Measurements from ENCODE around the gene RLF.

The RLF gene

GRCh38 chr1:40245686-40246085 lies 84.5 kb downstream of the RLF start:
- POLR2A ChIA-PET (ENCODE audit: low non-redundant PET) = no interaction called here
- no peak for DNase-seq (ENCODE audit: low spot score)
- no peak overlapping the region for H3K27ac ChIP-seq
- TF ChIP-seq CTCF (conservative IDR thresholded peaks at IDR 0.05; ENCODE audit: low read depth) = no peak
- CTCF ChIA-PET = no interaction called here

- CTCF ChIA-PET = interaction anchor here (0.6 to 0.7 kb wide), 2 partner anchors 83 to 104 kb away, joined by 3 read pairs; no protein-coding TSS in a partner anchor
- DNase-seq (ENCODE audit: low spot score) = no peak
- POLR2A ChIA-PET (ENCODE audit: low non-redundant PET) = no interaction called here
- no peak within 1 kb of the TSS for H3K27ac ChIP-seq
- TF ChIP-seq CTCF (conservative IDR thresholded peaks at IDR 0.05; ENCODE audit: low read depth) = no peak
Observed at GRCh38 chr1:40247655-40248054, 86.5 kb downstream of the RLF start, which contains the start of gene TMCO2. Gene TMCO2, plus strand, starts transcription at chr1:40247937. Its CDS starts 57 bp downstream, at chr1:40247994.

- ChIA-PET POLR2A (ENCODE audit: low non-redundant PET) (no interaction called here), CTCF (no interaction called here)
- no peak overlapping the region for H3K27ac ChIP-seq
- DNase-seq (ENCODE audit: low spot score) = no peak
- TF ChIP-seq CTCF (conservative IDR thresholded peaks at IDR 0.05; ENCODE audit: low read depth) = no peak
Observed at GRCh38 chr1:40248412-40248811, 87.2 kb downstream of the RLF start.

GRCh38 chr1:40251456-40251855 lies 90.3 kb downstream of the RLF start:
- ChIA-PET POLR2A (ENCODE audit: low non-redundant PET) (no interaction called here), CTCF (no interaction called here)
- H3K27ac ChIP-seq = no peak overlapping the region
- DNase-seq (ENCODE audit: low spot score) = no peak
- no peak for TF ChIP-seq CTCF (conservative IDR thresholded peaks at IDR 0.05; ENCODE audit: low read depth)

GRCh38 chr1:40252601-40253000 lies 91.4 kb downstream of the RLF start:
- no peak overlapping the region for H3K27ac ChIP-seq
- ChIA-PET CTCF (no interaction called here), POLR2A (ENCODE audit: low non-redundant PET) (no interaction called here)
- no peak for TF ChIP-seq CTCF (conservative IDR thresholded peaks at IDR 0.05; ENCODE audit: low read depth)
- DNase-seq (ENCODE audit: low spot score) = no peak

GRCh38 chr1:40255231-40255630 lies 94.0 kb downstream of the RLF start:
- ChIA-PET POLR2A (ENCODE audit: low non-redundant PET) (no interaction called here), CTCF (interaction anchor here (1.2 kb wide), 1 partner anchor 60 kb away, joined by 3 read pairs; no protein-coding TSS in a partner anchor)
- no peak overlapping the region for H3K27ac ChIP-seq
- TF ChIP-seq CTCF (conservative IDR thresholded peaks at IDR 0.05; ENCODE audit: low read depth) = no peak
- no peak for DNase-seq (ENCODE audit: low spot score)

All from RWPE1 (cell line).